C4-2B (cell line): Measurements from ENCODE around the gene SNX33.
"Not testable (repeated sequence)": the region's sequence is repeated elsewhere in the genome, so short reads cannot be mapped to it uniquely, and the experiment has no call there.

ENCODE experiments used
- CTCF ChIP-seq: fragments of 450-650 bp; conservative IDR thresholded peaks from 2 replicates; pipeline ENCODE4 v1.5.1; 2017; ENCODE audit warnings: mild to moderate bottlenecking
- ZFX ChIP-seq: fragments of 450-650 bp; IDR thresholded peaks from 2 replicates; pipeline ENCODE4 v1.6.1; 2017

GRCh38 chr15:75711495-75711894 lies 63.8 kb downstream of the SNX33 start:
- not testable (repeated sequence) for TF ChIP-seq CTCF, ZFX
